HepG2 (cell line): Measurements from ENCODE around the gene TMEM14A. TPM values are rescaled to one million over a fixed set of nuclear protein-coding genes. Genes with fewer than 3 reads are reported as not detected.

ENCODE experiments used
- ATRX ChIP-seq: sonication (generic); formaldehyde crosslinking; IDR thresholded peaks from 2 replicates; pipeline ENCODE4 v1.4.0; 2020; ENCODE audit warnings: missing genetic modification reagents, borderline replicate concordance
- BCL3 ChIP-seq: sonication (generic); formaldehyde crosslinking; IDR thresholded peaks from 2 replicates; pipeline ENCODE4 v1.5.1; 2020; ENCODE audit warnings: mild to moderate bottlenecking, missing genetic modification reagents, moderate library complexity
- CSRNP2 ChIP-seq: sonication (generic); formaldehyde crosslinking; conservative IDR thresholded peaks from 2 replicates; pipeline ENCODE4 v1.8.0; 2022; ENCODE audit warnings: low read depth, missing genetic modification reagents
- FOXP4 ChIP-seq: sonication (generic); formaldehyde crosslinking; IDR thresholded peaks from 2 replicates; pipeline ENCODE4 v1.4.0; 2020; ENCODE audit warnings: missing genetic modification reagents
- HMG20A ChIP-seq: IDR thresholded peaks from 2 replicates; pipeline ENCODE4 v1.6.1; 2016; ENCODE audit warnings: borderline replicate concordance
- ISX ChIP-seq: sonication (generic); formaldehyde crosslinking; conservative IDR thresholded peaks from 2 replicates; pipeline ENCODE4 v1.5.0; 2020; ENCODE audit warnings: missing genetic modification reagents
- KLF9 ChIP-seq: IDR thresholded peaks from 2 replicates; pipeline ENCODE4 v1.6.1; 2016; ENCODE audit warnings: low read depth
- MTA3 ChIP-seq: sonication (generic); formaldehyde crosslinking; IDR thresholded peaks from 2 replicates; pipeline ENCODE4 v1.4.0; 2020; ENCODE audit warnings: missing genetic modification reagents
- PBX3 ChIP-seq: sonication (generic); formaldehyde crosslinking; IDR thresholded peaks from 2 replicates; pipeline ENCODE4 v1.8.1; 2023; ENCODE audit warnings: missing genetic modification reagents, inconsistent platforms, borderline replicate concordance
- PLRG1 ChIP-seq: fragments of 450-650 bp; conservative IDR thresholded peaks from 2 replicates; pipeline ENCODE4 v1.6.1; 2016
- ZBTB14 ChIP-seq: sonication (generic); formaldehyde crosslinking; IDR thresholded peaks from 2 replicates; pipeline ENCODE4 v1.4.0; 2020; ENCODE audit warnings: missing genetic modification reagents
- ZBTB7A ChIP-seq: sonication (generic); formaldehyde crosslinking; IDR thresholded peaks from 2 replicates; pipeline ENCODE4 v1.8.0; 2022; ENCODE audit warnings: mild to moderate bottlenecking, missing genetic modification reagents
- ZFP1 ChIP-seq: IDR thresholded peaks from 2 replicates; pipeline ENCODE4 v1.6.1; 2016
- ZFP90 ChIP-seq: sonication (generic); formaldehyde crosslinking; IDR thresholded peaks from 2 replicates; pipeline ENCODE4 v1.8.0; 2022; ENCODE audit warnings: missing genetic modification reagents, mild to moderate bottlenecking, inconsistent platforms, borderline replicate concordance
- ZNF251 ChIP-seq: sonication (generic); formaldehyde crosslinking; IDR thresholded peaks from 2 replicates; pipeline ENCODE4 v1.9.0; 2021; ENCODE audit warnings: mild to moderate bottlenecking, missing genetic modification reagents
- ZNF292 ChIP-seq: sonication (generic); formaldehyde crosslinking; IDR thresholded peaks from 2 replicates; pipeline ENCODE4 v1.8.1; 2022; ENCODE audit warnings: mild to moderate bottlenecking, low read depth, missing genetic modification reagents, borderline replicate concordance
- ZNF326 ChIP-seq: sonication (generic); formaldehyde crosslinking; IDR thresholded peaks from 2 replicates; pipeline ENCODE4 v1.4.0; 2020; ENCODE audit warnings: missing genetic modification reagents, borderline replicate concordance
- ZNF441 ChIP-seq: sonication (generic); formaldehyde crosslinking; IDR thresholded peaks from 2 replicates; pipeline ENCODE4 v1.7.0; 2021; ENCODE audit warnings: missing genetic modification reagents, borderline replicate concordance
- ZNF460 ChIP-seq: sonication (generic); formaldehyde crosslinking; IDR thresholded peaks from 2 replicates; pipeline ENCODE4 v1.5.1; 2020; ENCODE audit warnings: missing genetic modification reagents, mild to moderate bottlenecking, borderline replicate concordance
- ZNF597 ChIP-seq: sonication (generic); formaldehyde crosslinking; IDR thresholded peaks from 2 replicates; pipeline ENCODE4 v1.5.0; 2020; ENCODE audit warnings: missing genetic modification reagents
- ZNF652 ChIP-seq: IDR thresholded peaks from 2 replicates; pipeline ENCODE4 v1.6.1; 2016; ENCODE audit warnings: low read depth, borderline replicate concordance
- ZNF83 ChIP-seq: sonication (generic); formaldehyde crosslinking; IDR thresholded peaks from 2 replicates; pipeline ENCODE4 v1.4.0; 2020; ENCODE audit warnings: missing genetic modification reagents, mild to moderate bottlenecking, borderline replicate concordance
- polyA plus RNA-seq, 8 experiments: library from polyadenylated mRNA; depleted of rRNA in 3 of 8; stranded (reverse) in 7 of 8; unstranded in 1 of 8; fragments of >200 nt; fragmentation: Illumina TruSeq in 4 of 8; extraction: Trizol in 4 of 8; gene quantifications; 2 replicates each; pipeline versions ENCODE4 v1.2.1 to v1.2.3, GENCODE V29; 2011 to 2016; ENCODE audit warnings: low read depth in 4 of 8, missing spikeins in 1 of 8, mixed read lengths in 1 of 8; ENCODE audit not compliant: insufficient read depth in 1 of 8
- total RNA-seq, 5 experiments: library from RNA; depleted of rRNA; stranded (reverse); fragments of >200 nt; fragmentation: Illumina TruSeq; extraction: Trizol; gene quantifications; 2 replicates each; pipeline ENCODE4 v1.2.3, GENCODE V29; 2016; ENCODE audit warnings: low read depth in 1 of 5

The TMEM14A gene
- total and polyA plus RNA-seq, 2 of the 13 experiments (the other 11 are each of a cell fraction or from before 2014, with no cell fraction given): 24.6 to 73.7 TPM

GRCh38 chr6:52725535-52726192 is 54.8 kb downstream of the TMEM14A start (continued):
- TF ChIP-seq ZFP1 (CRISPR knock-in tag) (peak; percentile 95), CSRNP2 (CRISPR knock-in tag) (no peak), PLRG1 (no peak), ZNF326 (CRISPR knock-in tag) (no peak), HMG20A (CRISPR knock-in tag) (peak; percentile 99), ISX (CRISPR knock-in tag) (0 out of 2 replicates have a peak, but pooled peaks have one; percentile 27), ZNF83 (CRISPR knock-in tag) (no peak), ZFP90 (CRISPR knock-in tag) (no peak), ZNF251 (no peak), FOXP4 (CRISPR knock-in tag) (peak; percentile 98), ZBTB7A (no peak; the same call in 1 of the 2 replicates), KLF9 (CRISPR knock-in tag) (peak; percentile 91; the same call in 1 of the 2 replicates), MTA3 (no peak), ATRX (CRISPR knock-in tag) (no peak), PBX3 (CRISPR knock-in tag) (no peak), ZNF652 (peak; percentile 69; the same call in 1 of the 2 replicates), ZNF441 (CRISPR knock-in tag) (peak; percentile 59; the same call in 1 of the 2 replicates), BCL3 (CRISPR knock-in tag) (no peak), ZBTB14 (CRISPR knock-in tag) (no peak), ZNF460 (CRISPR knock-in tag) (peak; percentile 61; the same call in 1 of the 2 replicates), ZNF597 (no peak), ZNF292 (CRISPR knock-in tag) (peak; percentile 95)
